Muscle of leg (tissue), 11 donors: Measurements from ENCODE around the gene SRA1. TPM values are rescaled to one million over a fixed set of nuclear protein-coding genes. Genes with fewer than 3 reads are reported as not detected.
A peak's percentile ranks its signal among the peaks of the same experiment; 100 is the strongest.
"Not testable (repeated sequence)": the region's sequence is repeated elsewhere in the genome, so short reads cannot be mapped to it uniquely, and the experiment has no call there.

ENCODE experiments used
- DNase-seq: peaks from one replicate; pipeline ENCODE4 v3.0.0; 2013
- H3K27ac ChIP-seq: one replicate; pipeline ENCODE4 v1.5.1; 2013; ENCODE audit warnings: mild to moderate bottlenecking, low read length, control low read depth
- H3K27me3 ChIP-seq: one replicate; pipeline ENCODE4 v1.6.1; 2013; ENCODE audit warnings: low read length; ENCODE audit not compliant: control insufficient read depth, insufficient read depth
- H3K36me3 ChIP-seq: one replicate; pipeline ENCODE4 v1.6.1; 2013; ENCODE audit warnings: low read length; ENCODE audit not compliant: control insufficient read depth, insufficient read depth
- H3K4me1 ChIP-seq: one replicate; pipeline ENCODE4 v1.6.1; 2013; ENCODE audit warnings: low read length; ENCODE audit not compliant: control insufficient read depth, insufficient read depth
- H3K4me3 ChIP-seq: one replicate; pipeline ENCODE4 v1.5.1; 2013; ENCODE audit warnings: low read length, control low read depth
- H3K9me3 ChIP-seq: replicated peaks from 2 replicates; pipeline ENCODE4 v1.6.1; 2013; ENCODE audit warnings: low read depth, low read length; ENCODE audit not compliant: control insufficient read depth
- whole genome bisulfite sequencing: methylation state at CpG from one replicate; pipeline ENCODE4 v1.1.5; 2013; ENCODE audit warnings: missing lambda C conversion rate; ENCODE audit not compliant: insufficient coverage; 5-methylcytosine and 5-hydroxymethylcytosine counted together
- polyA plus RNA-seq, 8 donors: library from polyadenylated mRNA; unstranded; fragments of 120-200 nt; gene quantifications; one replicate each; pipeline versions ENCODE4 v1.2.1 to v1.2.3, GENCODE V29; 2013; ENCODE audit warnings: inconsistent platforms in 1 of 8, low replicate concordance in 1 of 8; ENCODE audit not compliant: insufficient read length in 8 of 8, insufficient read depth in 1 of 8
- total RNA-seq: library from RNA; stranded (reverse); fragments of 120-200 nt; gene quantifications from one replicate; pipeline ENCODE4 v1.2.4, GENCODE V29; 2013

SRA1 gene
- total and polyA plus RNA-seq, 9 donors: 20.6 to 28.9 (median 21.3) TPM

DNA sequence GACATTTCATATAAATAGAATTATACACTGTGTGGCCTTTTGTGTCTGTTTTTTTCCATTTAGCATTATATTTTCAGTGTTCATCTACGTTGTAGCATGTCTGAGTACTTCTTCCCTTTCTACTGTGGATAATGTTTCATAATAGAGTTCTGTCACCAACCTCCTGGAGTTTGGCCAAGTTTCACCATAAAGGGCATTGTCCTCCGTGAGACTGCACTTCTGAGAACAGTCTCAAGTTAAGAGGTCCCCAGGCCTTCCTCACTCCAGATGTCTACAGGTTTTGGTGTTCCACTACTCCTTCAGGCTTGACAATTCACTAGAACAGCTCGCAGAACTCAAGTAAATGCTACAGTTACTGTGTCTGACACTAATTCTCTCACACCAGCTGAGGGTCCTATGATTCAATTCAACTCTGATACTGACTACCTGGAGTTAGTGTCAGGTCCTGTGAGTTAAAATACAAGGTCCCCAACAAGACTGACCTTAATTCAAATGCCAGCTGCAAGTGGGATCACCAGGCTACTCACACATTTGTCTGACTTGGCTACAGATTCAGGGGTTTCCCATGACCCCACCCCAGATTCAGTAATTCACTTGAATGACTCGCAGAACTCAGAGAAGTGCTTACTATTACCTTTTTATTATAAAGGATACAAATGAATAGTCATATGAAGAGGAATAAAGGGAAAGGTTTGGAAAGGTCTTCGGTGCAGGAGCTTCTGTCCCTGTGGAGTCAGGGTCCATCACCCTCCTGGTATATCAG, 38.4 kb upstream of the SRA1 start:
- no peaks in the 10 kb centered on the region for H3K4me1 ChIP-seq
- no peaks in the 10 kb centered on the region for H3K9me3 ChIP-seq
- 44% methylated on average over 2 of the region's 5 CpGs for WGBS
- no peaks in the 10 kb centered on the region for H3K36me3 ChIP-seq
- H3K4me3 ChIP-seq: no peak overlapping the region
- peak; percentile 73 for DNase-seq
- no peak overlapping the region for H3K27ac ChIP-seq
- H3K27me3 ChIP-seq: no peaks in the 10 kb centered on the region

GRCh38 chr5:140594169-140594568, 36.9 kb upstream of the SRA1 start:
- Histone ChIP-seq H3K36me3 (no peaks in the 10 kb centered on the region), H3K4me1 (no peaks in the 10 kb centered on the region)
- WGBS: 83% methylated on average over 6 of the region's 6 CpGs

DNA sequence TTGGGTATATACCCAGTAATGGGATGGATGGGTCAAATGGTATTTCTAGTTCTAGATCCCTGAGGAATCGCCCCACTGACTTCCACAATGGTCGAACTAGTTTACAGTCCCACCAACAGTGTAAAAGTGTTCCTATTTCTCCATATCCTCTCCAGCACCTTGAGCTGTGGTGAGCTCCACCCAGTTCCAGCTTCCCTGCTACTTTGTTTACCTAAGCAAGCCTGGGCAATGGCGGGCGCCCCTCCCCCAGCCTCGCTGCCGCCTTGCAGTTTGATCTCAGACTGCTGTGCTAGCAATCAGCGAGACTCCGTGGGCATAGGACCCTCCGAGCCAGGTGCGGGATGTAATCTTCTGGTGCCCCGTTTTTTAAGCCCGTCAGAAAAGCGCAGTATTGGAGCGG, 35.8 kb upstream of the SRA1 start:
- H3K27me3 ChIP-seq, H3K4me3 ChIP-seq, H3K36me3 ChIP-seq, H3K27ac ChIP-seq, H3K9me3 ChIP-seq, H3K4me1 ChIP-seq, DNase-seq: not testable (repeated sequence)
- 73% methylated on average over 7 of the region's 14 CpGs for WGBS

More at GRCh38 chr5:140594169-140594568, 36.9 kb upstream of the SRA1 start:
- H3K27me3 ChIP-seq: no peaks in the 10 kb centered on the region
- H3K9me3 ChIP-seq: no peaks in the 10 kb centered on the region
- no peak overlapping the region for H3K27ac ChIP-seq
- DNase-seq: no peak
- no peak overlapping the region for H3K4me3 ChIP-seq

GRCh38 chr5:140591747-140592372, 34.6 kb upstream of the SRA1 start:
- DNase-seq: no peak
- Histone ChIP-seq H3K9me3 (no peaks in the 10 kb centered on the region), H3K36me3 (no peaks in the 10 kb centered on the region), H3K27ac (no peak overlapping the region), H3K4me3 (no peak overlapping the region), H3K27me3 (no peaks in the 10 kb centered on the region), H3K4me1 (no peaks in the 10 kb centered on the region)
- 70% methylated on average over 3 of the region's 5 CpGs for WGBS

DNA sequence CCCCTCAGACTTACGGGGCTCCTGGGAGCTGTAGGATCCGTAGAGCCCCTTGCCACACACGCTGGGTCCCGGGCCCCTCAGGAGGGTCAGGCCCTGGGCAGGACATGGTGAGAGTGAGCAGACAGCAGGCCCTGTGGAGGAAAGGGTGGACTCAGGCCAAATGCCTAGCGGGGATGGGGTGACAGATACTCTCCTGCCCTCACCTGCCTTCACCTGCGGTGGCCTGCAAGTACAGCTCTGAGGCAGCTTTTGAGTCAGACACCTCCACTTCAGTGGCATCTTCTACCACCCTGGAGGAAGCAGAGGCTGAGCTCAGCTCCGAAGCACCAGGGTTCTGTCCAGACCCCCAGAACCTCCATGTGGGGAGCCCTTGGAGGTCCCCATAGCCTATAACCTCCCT, 33.6 kb upstream of the SRA1 start:
- Histone ChIP-seq H3K9me3 (no peaks in the 10 kb centered on the region), H3K27ac (no peak overlapping the region), H3K27me3 (no peaks in the 10 kb centered on the region), H3K4me3 (no peak overlapping the region), H3K4me1 (no peaks in the 10 kb centered on the region), H3K36me3 (no peaks in the 10 kb centered on the region)
- 74% methylated on average over 6 of the region's 7 CpGs for WGBS
- no peak for DNase-seq

DNA sequence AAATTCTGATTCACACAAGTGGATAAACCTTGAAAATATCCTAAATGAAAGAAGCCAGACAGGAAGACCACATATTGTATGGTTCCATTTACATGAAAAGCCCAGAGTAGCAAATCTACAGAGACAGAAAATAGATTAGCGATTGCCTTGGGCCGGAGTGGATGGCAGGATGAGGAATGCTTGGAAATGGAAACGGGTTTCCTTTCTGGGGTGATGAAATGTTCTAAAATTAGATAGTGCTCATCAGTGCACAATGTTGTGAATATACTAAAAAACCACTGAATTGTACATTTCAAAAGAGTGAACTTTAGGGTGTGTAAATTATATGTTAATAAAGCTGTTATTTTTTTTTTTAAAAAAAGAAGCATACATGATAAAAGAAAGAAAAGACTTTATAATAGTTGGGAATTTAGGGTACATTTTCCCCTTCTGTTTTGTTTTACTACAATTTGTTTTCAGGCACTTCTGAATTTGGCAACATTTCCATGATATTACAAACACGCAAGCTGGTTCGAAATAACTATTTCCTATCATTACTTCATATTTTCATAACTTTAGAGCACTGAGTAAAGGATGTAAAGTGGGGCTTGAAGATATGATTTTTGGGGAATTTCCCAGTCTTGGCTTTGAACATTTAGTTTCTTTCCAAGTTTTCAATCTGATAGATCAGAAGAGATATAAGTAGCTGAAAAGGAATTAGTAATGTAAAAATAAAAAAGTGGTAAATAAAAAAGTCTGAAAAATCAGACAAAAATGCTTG, 31.2 kb upstream of the SRA1 start:
- Histone ChIP-seq H3K27me3 (no peaks in the 10 kb centered on the region), H3K4me1 (no peaks in the 10 kb centered on the region), H3K27ac (peak overlapping the region; percentile 15), H3K4me3 (no peak overlapping the region), H3K9me3 (no peaks in the 10 kb centered on the region), H3K36me3 (no peaks in the 10 kb centered on the region)
- DNase-seq: peak; percentile 62
- no CpG with 5 or more reads among the region's 5 CpGs for WGBS

- no peaks in the 10 kb centered on the region for H3K36me3 ChIP-seq
- H3K27ac ChIP-seq: no peak overlapping the region
- 83% methylated on average over 1 of the region's 1 CpG for WGBS
- no peaks in the 10 kb centered on the region for H3K27me3 ChIP-seq
- DNase-seq: no peak
- no peaks in the 10 kb centered on the region for H3K4me1 ChIP-seq
- H3K9me3 ChIP-seq: no peaks in the 10 kb centered on the region
- no peak overlapping the region for H3K4me3 ChIP-seq
Observed at GRCh38 chr5:140587495-140587894, 30.2 kb upstream of the SRA1 start.

DNA sequence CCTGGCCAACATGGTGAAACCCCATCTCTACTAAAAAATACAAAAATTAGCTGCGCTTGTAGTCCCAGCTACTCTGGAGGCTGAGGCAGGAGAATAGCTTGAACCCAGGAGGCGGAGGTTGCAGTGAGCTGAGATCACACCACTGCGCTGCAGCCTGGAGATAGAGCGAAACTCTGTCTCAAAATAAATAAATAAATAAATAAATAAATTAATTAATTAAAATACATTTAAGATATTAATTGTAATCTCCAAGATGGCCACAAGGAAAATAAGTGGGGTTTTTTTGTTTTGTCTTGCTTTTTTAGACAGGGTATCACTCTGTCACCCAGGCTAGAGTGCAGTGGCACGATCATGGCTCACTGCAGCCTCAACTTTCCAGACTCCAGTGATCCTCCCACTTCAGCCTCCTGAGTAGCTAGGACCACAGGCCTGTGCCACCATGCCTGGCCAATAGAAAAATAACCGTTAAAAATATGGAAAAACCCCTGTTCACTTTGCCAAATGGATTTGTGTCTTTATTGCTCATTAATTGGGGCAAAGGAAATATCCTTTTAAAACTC, 22.0 kb upstream of the SRA1 start:
- not testable (repeated sequence) for H3K4me1 ChIP-seq, H3K27ac ChIP-seq, H3K36me3 ChIP-seq, H3K4me3 ChIP-seq, DNase-seq, H3K9me3 ChIP-seq, H3K27me3 ChIP-seq
- WGBS: 100% methylated on average over 1 of the region's 6 CpGs

DNA sequence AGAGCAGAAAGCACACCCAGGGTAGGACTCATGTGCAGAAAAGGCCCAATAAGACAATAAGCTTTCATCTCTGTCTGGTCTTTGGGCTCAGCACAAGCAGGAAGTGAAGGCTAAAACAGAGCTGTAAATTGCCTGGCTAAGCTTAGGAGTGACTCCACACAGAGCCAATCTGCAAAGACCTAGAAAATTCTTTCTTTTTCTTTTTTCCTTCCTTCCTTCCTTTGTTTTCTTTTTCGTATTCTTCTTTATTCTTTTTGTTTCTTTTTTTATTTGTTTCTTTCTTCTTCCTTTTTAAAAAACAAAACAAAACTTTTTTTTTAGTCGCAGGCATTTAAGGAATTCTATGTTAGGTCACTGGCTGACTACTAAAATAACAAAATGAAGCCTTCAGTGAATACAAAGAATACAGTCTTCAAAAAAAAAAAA, 19.5 kb upstream of the SRA1 start:
- H3K4me3 ChIP-seq: no peak overlapping the region
- DNase-seq: no peak
- no peaks in the 10 kb centered on the region for H3K4me1 ChIP-seq
- H3K36me3 ChIP-seq: no peaks in the 10 kb centered on the region
- H3K9me3 ChIP-seq: no peaks in the 10 kb centered on the region
- no peaks in the 10 kb centered on the region for H3K27me3 ChIP-seq
- peak overlapping the region; percentile 10 for H3K27ac ChIP-seq
- WGBS: no CpG with 5 or more reads among the region's 2 CpGs

DNA sequence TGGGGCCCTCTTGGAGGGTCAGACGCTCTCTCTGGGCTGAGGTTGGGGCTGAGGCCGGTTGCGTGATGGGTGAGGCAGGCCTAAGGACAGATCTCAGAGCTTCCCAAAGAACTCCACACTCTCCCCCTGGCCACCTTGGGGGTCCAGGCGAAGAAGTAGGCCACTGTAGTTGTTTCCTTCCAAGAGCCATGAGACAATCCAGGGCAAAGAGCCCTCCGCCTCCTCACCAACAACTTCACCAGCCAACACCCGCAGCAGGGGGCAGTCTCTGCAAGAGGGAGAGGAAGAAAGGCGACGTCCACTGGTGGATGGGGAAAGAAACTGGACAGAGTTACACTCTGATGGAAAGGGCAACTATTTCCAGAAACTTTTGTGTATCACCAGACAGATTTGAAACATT, 18.0 kb upstream of the SRA1 start:
- Histone ChIP-seq H3K4me1 (no peaks in the 10 kb centered on the region), H3K27ac (no peak overlapping the region), H3K9me3 (no peaks in the 10 kb centered on the region), H3K27me3 (no peaks in the 10 kb centered on the region), H3K36me3 (peaks cover 4% of the 10 kb centered on the region), H3K4me3 (no peak overlapping the region)
- DNase-seq: peak; percentile 59
- WGBS: 95% methylated on average over 3 of the region's 8 CpGs
